ENCODE measurements around the gene EDDM3A.

Gene EDDM3A

DNA sequence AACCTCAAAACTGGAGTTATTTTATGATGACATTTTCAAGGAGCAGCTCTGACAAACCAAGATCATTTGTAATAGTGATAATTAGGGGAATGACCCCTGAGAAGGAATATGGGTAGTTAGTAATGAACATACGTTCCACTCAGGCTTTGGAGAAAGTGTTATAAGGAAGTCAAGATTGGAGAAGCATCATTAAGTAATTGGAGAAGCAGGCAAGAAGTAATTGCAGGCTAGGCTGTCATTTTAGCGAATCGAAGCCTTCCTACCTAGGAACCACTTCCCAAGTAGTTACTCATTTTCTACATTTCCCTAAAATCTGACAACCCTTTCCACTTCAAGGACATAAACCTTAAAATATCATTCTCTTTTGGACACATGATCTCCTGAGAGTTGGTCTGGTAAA is 23.7 kb downstream of the EDDM3A start:
- Histone ChIP-seq H4K20me1 (no peaks in the 10 kb centered on the region), H3K9ac (no peak overlapping the region), H3K4me1 (peaks cover 0 to 13% (median 0%) of the 10 kb centered on the region in 10 experiments; a peak in 7 of 20 replicates), H3K4me3 (no peak overlapping the region), H3K36me3 (no peaks in the 10 kb centered on the region), H3K4me2 (no peak overlapping the region), H3K27me3 (no peaks in the 10 kb centered on the region), H3K9me3 (replicated peaks in 1 of 11) (no peaks in the 10 kb centered on the region), H3K27ac (no peak overlapping the region)
- TF ChIP-seq Cebpa-rat (IDR thresholded peaks at IDR 0.05) = no peak

GRCh38 chr14:20772650-20773049 is 27.0 kb downstream of the EDDM3A start:
- no peak overlapping the region for H3K27ac ChIP-seq
- no peaks in the 10 kb centered on the region for H4K20me1 ChIP-seq
- H3K4me3 ChIP-seq = no peak overlapping the region
- H3K4me1 ChIP-seq = peaks cover 0 to 5% (median 0%) of the 10 kb centered on the region in 10 experiments; a peak in 2 of 20 replicates
- H3K4me2 ChIP-seq = no peak overlapping the region
- H3K9ac ChIP-seq = no peak overlapping the region
- no peaks in the 10 kb centered on the region for H3K36me3 ChIP-seq
- H3K9me3 ChIP-seq (replicated peaks in 1 of 11) = no peaks in the 10 kb centered on the region
- no peak for TF ChIP-seq Cebpa-rat (IDR thresholded peaks at IDR 0.05)
- no peaks in the 10 kb centered on the region for H3K27me3 ChIP-seq

DNA sequence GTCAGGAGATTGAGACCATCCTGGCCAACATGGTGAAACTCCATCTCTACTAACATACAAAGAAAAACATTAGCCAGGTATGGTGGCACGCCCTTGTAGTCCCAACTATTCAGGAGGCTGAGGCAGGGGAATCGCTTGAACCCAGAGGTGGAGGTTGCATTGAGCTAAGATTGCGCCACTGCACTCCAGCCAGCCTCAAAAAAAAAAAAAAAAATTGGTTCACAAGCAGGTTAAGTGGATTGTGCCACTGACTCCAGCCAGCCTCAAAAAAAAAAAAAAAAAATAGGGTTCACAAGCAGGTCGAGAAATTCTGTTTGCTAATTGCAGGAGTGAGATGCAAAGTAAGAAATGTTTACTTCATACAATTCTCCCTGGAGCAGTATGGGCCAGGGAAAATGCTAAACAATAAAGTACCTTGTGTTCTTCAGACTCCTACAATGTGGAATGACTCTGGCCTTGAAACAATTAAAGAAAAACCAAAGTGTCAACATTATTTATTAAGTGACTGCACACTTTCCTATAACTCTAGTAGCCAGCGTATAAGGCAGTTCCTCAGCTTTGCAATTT is 28.7 kb downstream of the EDDM3A start:
- Histone ChIP-seq H3K27me3 (no peaks in the 10 kb centered on the region), H3K9ac (no peak overlapping the region), H4K20me1 (no peaks in the 10 kb centered on the region), H3K4me3 (no peak overlapping the region), H3K36me3 (no peaks in the 10 kb centered on the region), H3K9me3 (replicated peaks in 1 of 11) (no peaks in the 10 kb centered on the region; a peak in 1 of 22 replicates), H3K4me2 (no peak overlapping the region), H3K27ac (no peak overlapping the region), H3K4me1 (peaks cover 0 to 7% (median 0%) of the 10 kb centered on the region in 10 experiments; a peak in 6 of 20 replicates)
- TF ChIP-seq Cebpa-rat (IDR thresholded peaks at IDR 0.05) = no peak

- H3K9ac ChIP-seq = no peak overlapping the region
- no peak overlapping the region for H3K4me3 ChIP-seq
- no peak for TF ChIP-seq Cebpa-rat (IDR thresholded peaks at IDR 0.05)
- no peaks in the 10 kb centered on the region for H4K20me1 ChIP-seq
- no peaks in the 10 kb centered on the region for H3K36me3 ChIP-seq
- peaks cover 0 to 2% (median 0%) of the 10 kb centered on the region in 11 experiments; a peak in 2 of 22 replicates for H3K9me3 ChIP-seq (replicated peaks in 1 of 11)
- H3K4me1 ChIP-seq = peaks cover 2 to 12% (median 5%) of the 10 kb centered on the region in 10 experiments
- no peak overlapping the region for H3K4me2 ChIP-seq
- no peak overlapping the region for H3K27ac ChIP-seq
- H3K27me3 ChIP-seq = no peaks in the 10 kb centered on the region
Measured at GRCh38 chr14:20775043-20775442, 29.4 kb downstream of the EDDM3A start.

DNA sequence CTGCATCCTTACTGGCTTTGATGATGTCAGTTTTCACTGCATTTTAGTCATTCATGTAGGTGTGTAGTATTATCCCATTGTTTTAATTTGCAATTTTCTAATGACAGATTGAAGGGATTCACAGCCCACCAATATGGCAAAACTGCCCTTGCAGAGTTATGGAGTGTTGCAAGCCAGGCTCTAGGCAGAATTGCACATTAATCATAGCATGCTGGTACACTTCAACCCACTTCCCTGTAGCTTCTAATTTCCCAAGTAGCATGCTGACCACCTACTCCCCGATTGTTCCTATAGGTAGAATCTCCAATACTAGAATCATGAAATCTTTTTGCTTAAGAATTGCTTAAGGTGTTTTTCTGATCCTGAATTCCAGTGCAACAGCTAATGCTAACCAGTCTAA is 30.2 kb downstream of the EDDM3A start:
- Histone ChIP-seq H3K4me1 (peaks cover 7 to 17% (median 13%) of the 10 kb centered on the region in 10 experiments), H3K36me3 (no peaks in the 10 kb centered on the region), H3K27me3 (no peaks in the 10 kb centered on the region), H3K9ac (no peak overlapping the region), H3K4me3 (no peak overlapping the region), H3K27ac (no peak overlapping the region), H3K9me3 (replicated peaks in 1 of 11) (peaks cover 0 to 4% (median 0%) of the 10 kb centered on the region in 11 experiments; a peak in 2 of 22 replicates), H4K20me1 (no peaks in the 10 kb centered on the region), H3K4me2 (no peak overlapping the region)
- no peak for TF ChIP-seq Cebpa-rat (IDR thresholded peaks at IDR 0.05)

GRCh38 chr14:20781803-20782202 is 36.1 kb downstream of the EDDM3A start:
- Histone ChIP-seq H4K20me1 (no peaks in the 10 kb centered on the region), H3K4me2 (peak overlapping the region; percentile 77 to 99 (median 91)), H3K27ac (peak overlapping the region; percentile 61 to 95 (median 85)), H3K9ac (peak overlapping the region; percentile 44 to 91 (median 71); a peak in 21 of 22 replicates), H3K9me3 (replicated peaks in 1 of 11) (peaks cover 4 to 21% (median 19%) of the 10 kb centered on the region in 11 experiments; a peak in 18 of 22 replicates), H3K27me3 (no peaks in the 10 kb centered on the region), H3K4me3 (peak overlapping the region; percentile 1 to 67 (median 50); a peak in 18 of 20 replicates), H3K36me3 (peaks cover 0 to 19% (median 0%) of the 10 kb centered on the region in 11 experiments; a peak in 5 of 22 replicates), H3K4me1 (peaks cover 40 to 71% (median 48%) of the 10 kb centered on the region in 10 experiments)
- TF ChIP-seq Cebpa-rat (IDR thresholded peaks at IDR 0.05) = no peak

- peak overlapping the region; percentile 1 to 67 (median 50); a peak in 17 of 20 replicates for H3K4me3 ChIP-seq
Measured at GRCh38 chr14:20782280-20782890, 36.7 kb downstream of the EDDM3A start.

GRCh38 chr14:20787025-20787424 is 41.3 kb downstream of the EDDM3A start:
- Histone ChIP-seq H3K4me2 (peak overlapping the region in 8 of 11 experiments; percentile 27 to 99 (median 38); a peak in 10 of 22 replicates), H4K20me1 (no peaks in the 10 kb centered on the region), H3K4me1 (peaks cover 18 to 75% (median 30%) of the 10 kb centered on the region in 10 experiments), H3K27me3 (no peaks in the 10 kb centered on the region), H3K4me3 (no peak overlapping the region), H3K9ac (no peak overlapping the region), H3K36me3 (peaks cover 0 to 19% (median 0%) of the 10 kb centered on the region in 11 experiments; a peak in 5 of 22 replicates), H3K27ac (peak overlapping the region in 1 of 11 experiments; percentile 34; a peak in 2 of 22 replicates), H3K9me3 (replicated peaks in 1 of 11) (peaks cover 4 to 21% (median 19%) of the 10 kb centered on the region in 11 experiments; a peak in 18 of 22 replicates)
- no peak for TF ChIP-seq Cebpa-rat (IDR thresholded peaks at IDR 0.05)

More at GRCh38 chr14:20782280-20782890, 36.7 kb downstream of the EDDM3A start:
- no peak for TF ChIP-seq Cebpa-rat (IDR thresholded peaks at IDR 0.05)
- H3K27me3 ChIP-seq = no peaks in the 10 kb centered on the region
- peak overlapping the region; percentile 77 to 99 (median 91) for H3K4me2 ChIP-seq
- peak overlapping the region; percentile 44 to 91 (median 71); a peak in 21 of 22 replicates for H3K9ac ChIP-seq
- H3K4me1 ChIP-seq = peaks cover 40 to 77% (median 52%) of the 10 kb centered on the region in 10 experiments
- no peaks in the 10 kb centered on the region for H4K20me1 ChIP-seq
- H3K27ac ChIP-seq = peak overlapping the region; percentile 61 to 95 (median 85)
- peaks cover 4 to 21% (median 19%) of the 10 kb centered on the region in 11 experiments; a peak in 18 of 22 replicates for H3K9me3 ChIP-seq (replicated peaks in 1 of 11)
- H3K36me3 ChIP-seq = peaks cover 0 to 19% (median 0%) of the 10 kb centered on the region in 11 experiments; a peak in 5 of 22 replicates

GRCh38 chr14:20789230-20789813 is 43.6 kb downstream of the EDDM3A start:
- H3K36me3 ChIP-seq = peaks cover 0 to 19% (median 0%) of the 10 kb centered on the region in 11 experiments; a peak in 5 of 22 replicates
- H3K4me3 ChIP-seq = no peak overlapping the region
- H3K27me3 ChIP-seq = no peaks in the 10 kb centered on the region
- no peak for TF ChIP-seq Cebpa-rat (IDR thresholded peaks at IDR 0.05)
- no peak overlapping the region for H3K27ac ChIP-seq
- no peak overlapping the region for H3K9ac ChIP-seq
- H3K9me3 ChIP-seq (replicated peaks in 1 of 11) = peaks cover 4 to 22% (median 19%) of the 10 kb centered on the region in 11 experiments; a peak in 18 of 22 replicates
- H4K20me1 ChIP-seq = no peaks in the 10 kb centered on the region
- peaks cover 5 to 77% (median 13%) of the 10 kb centered on the region in 10 experiments; a peak in 15 of 20 replicates for H3K4me1 ChIP-seq
- peak overlapping the region in 1 of 11 experiments; percentile 5; a peak in 1 of 22 replicates for H3K4me2 ChIP-seq

Data from BLaER1 treated with 17β-estradiol and CSF1 and Interleukin-3, amounts not matched to agents 10 nM and 100 nM (cell line).